B cell (primary cell): ENCODE data around the gene FALEC.

ENCODE experiments used
- CTCF ChIP-seq: fragments of 200-600 bp; IDR thresholded peaks from one replicate; pipeline ENCODE4 v1.8.0; 2022; ENCODE audit warnings: antibody characterized with exemption, mild to moderate bottlenecking
- EZH2 ChIP-seq: IDR thresholded peaks from 2 replicates; pipeline ENCODE4 v1.6.1; 2012; ENCODE audit warnings: borderline replicate concordance, low read depth, mild to moderate bottlenecking, moderate library complexity, low read length; ENCODE audit not compliant: insufficient read depth, poor library complexity, severe bottlenecking

- TF ChIP-seq CTCF (no peak), EZH2 (no peak)
Observed at GRCh38 chr1:150473659-150474058, 41.9 kb upstream of the FALEC start.
